ENCODE results near the gene EPHA2. TPM values are rescaled to one million over a fixed set of nuclear protein-coding genes. Genes with fewer than 3 reads are reported as not detected.

The EPHA2 gene
- total and polyA plus RNA-seq, 2 donors (not counting 3 experiments of a cell fraction or from before 2014, with no cell fraction given): 141 to 147 TPM

DNA sequence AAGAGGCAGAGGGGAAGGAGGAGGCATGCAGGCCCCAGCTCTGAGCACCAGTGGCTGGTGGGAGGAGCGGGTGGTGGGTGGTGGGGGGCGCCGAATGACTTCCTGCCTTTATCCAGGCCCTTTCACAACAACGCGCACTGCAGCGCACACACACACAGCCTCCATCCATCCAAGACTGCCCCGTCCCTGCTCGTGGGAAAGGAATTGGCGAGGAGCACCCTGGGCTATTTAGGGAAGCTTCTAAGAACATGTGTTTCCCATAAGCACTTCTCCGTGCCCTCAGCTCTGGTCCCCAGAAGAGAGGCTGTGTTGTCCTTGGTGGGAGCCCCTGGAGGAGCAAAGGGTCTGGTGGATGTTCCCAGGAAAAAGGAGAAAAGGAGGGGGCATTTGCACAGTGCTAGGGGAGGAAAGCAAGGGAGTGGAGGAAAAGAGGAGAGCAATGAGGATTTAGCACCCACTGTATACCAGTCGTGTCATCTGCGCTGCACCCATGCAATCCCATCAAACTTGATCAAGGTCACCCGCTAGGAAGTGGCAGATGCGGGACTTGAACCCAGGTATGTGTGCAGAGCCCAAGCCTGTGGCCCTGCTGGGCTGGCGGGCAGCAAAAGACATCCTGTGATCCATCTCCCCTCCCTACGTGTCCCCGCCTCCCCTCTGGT is 28.1 kb downstream of the EPHA2 start:
- Histone ChIP-seq H3K4me3 (replicated peaks in 1 of 3; ENCODE audit: insufficient read depth in 1 of 3, low read depth in 1 of 3, low read length in 3 of 3) (no peak overlapping the region), H3K36me3 (ENCODE audit: control insufficient read depth in 2 of 2, extremely low read depth in 1 of 2, insufficient read depth in 2 of 2, low read length in 2 of 2) (peaks cover 61 to 88% of the 10 kb centered on the region in 2 experiments), H2AFZ (ENCODE audit: low read depth, low read length) (no peak overlapping the region), H3K27me3 (ENCODE audit: control insufficient read depth in 2 of 2, insufficient read depth in 2 of 2, low read length in 2 of 2) (no peaks in the 10 kb centered on the region), H3K27ac (ENCODE audit: insufficient read depth, low read depth, low read length) (no peak overlapping the region), H3K9me3 (replicated peaks; ENCODE audit: control insufficient read depth, insufficient read depth, low read length) (no peaks in the 10 kb centered on the region), H3K79me2 (ENCODE audit: control insufficient read depth, insufficient read depth, low read length) (peaks cover 46% of the 10 kb centered on the region), H3K4me2 (ENCODE audit: insufficient read depth, low read length) (no peak overlapping the region), H3K9ac (replicated peaks; ENCODE audit: extremely low read depth, insufficient read depth, low read length) (no peak overlapping the region), H3K9me1 (replicated peaks; ENCODE audit: control insufficient read depth, extremely low read depth, insufficient read depth, low read length) (no peaks in the 10 kb centered on the region), H3K4me1 (ENCODE audit: control insufficient read depth, extremely low read depth, insufficient read depth, low read length) (no peaks in the 10 kb centered on the region), H4K20me1 (replicated peaks; ENCODE audit: control insufficient read depth, extremely low read depth, insufficient read depth, low read length) (no peaks in the 10 kb centered on the region)
- DNase-seq (ENCODE audit: low read depth, low spot score) (no peak), FAIRE-seq (no peak)
- ChIA-PET POLR2A (no interaction called here), CTCF (interaction anchor here (0.6 to 2.3 kb wide), 2 partner anchors 27 to 45 kb away, joined by 3 to 7 read pairs; no protein-coding TSS in a partner anchor)
- BruUV-seq (replicated peaks): no TSS peak
- dilution Hi-C loops (cut with MboI; ENCODE audit: extremely low pct_ligation_motif_present, low sequenced_read_pairs) (no loop called here), intact Hi-C loops (cut with micrococcal nuclease) (no loop called here)
- TF ChIP-seq EZH2 (IDR thresholded peaks at IDR 0.05; ENCODE audit: borderline replicate concordance, low read depth, low read length, severe bottlenecking) (no peak), MYC (IDR thresholded peaks at IDR 0.05; ENCODE audit: low read depth, low read length) (no peak), FOS (IDR thresholded peaks at IDR 0.05; ENCODE audit: borderline replicate concordance, insufficient read depth, low read length) (no peak), GATA2 (IDR thresholded peaks at IDR 0.05; ENCODE audit: insufficient read depth, insufficient read length, low read depth, low read length) (no peak), MAX (IDR thresholded peaks at IDR 0.05; ENCODE audit: insufficient read depth, insufficient read length) (no peak)

DNA sequence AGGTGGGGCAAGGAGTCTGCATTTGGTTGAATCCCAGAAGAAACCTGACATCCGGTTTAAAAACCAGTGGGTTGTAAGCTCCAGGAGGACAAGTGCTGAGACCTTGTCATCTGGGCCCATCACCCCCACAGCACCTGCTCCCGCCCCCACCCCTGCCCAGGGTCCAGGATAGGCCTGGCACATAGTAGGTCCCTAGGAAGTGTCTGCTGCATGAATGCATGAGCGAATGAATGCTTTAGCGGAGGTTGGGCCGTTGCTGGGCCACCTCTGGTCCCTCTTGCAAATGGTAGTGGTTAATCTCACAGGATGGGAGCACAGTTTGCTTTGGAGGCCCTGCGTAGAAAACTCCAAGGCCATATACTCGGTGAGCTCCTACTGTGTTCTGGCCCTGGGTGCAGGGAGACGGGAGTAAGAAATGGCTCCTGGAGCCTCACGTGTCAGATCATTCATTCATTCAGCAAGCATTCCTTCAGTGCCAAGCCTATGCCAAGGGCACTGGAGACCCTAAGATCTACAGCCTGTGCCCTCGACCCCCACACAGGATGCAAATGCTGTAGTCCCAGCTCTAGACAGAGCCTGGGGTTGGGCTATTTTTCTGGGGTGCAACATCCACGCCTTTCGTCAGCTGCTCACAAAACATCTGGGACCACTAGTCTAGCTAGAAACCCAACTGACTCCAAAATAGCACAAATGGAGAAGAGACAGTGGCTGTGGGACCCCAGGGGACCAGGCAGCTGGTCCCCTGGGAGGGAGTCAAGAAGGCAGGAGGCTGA is 28.9 kb downstream of the EPHA2 start:
- intact Hi-C loops (cut with micrococcal nuclease) (no loop called here), dilution Hi-C loops (cut with MboI; ENCODE audit: extremely low pct_ligation_motif_present, low sequenced_read_pairs) (no loop called here)
- no peak overlapping the region for H3K4me3 ChIP-seq (replicated peaks in 1 of 3; ENCODE audit: insufficient read depth in 1 of 3, low read depth in 1 of 3, low read length in 3 of 3)
- POLR2A ChIA-PET: no interaction called here
- H3K9ac ChIP-seq (replicated peaks; ENCODE audit: extremely low read depth, insufficient read depth, low read length): no peak overlapping the region
- no peak overlapping the region for H3K27ac ChIP-seq (ENCODE audit: insufficient read depth, low read depth, low read length)
- TF ChIP-seq EZH2 (IDR thresholded peaks at IDR 0.05; ENCODE audit: borderline replicate concordance, low read depth, low read length, severe bottlenecking): no peak
- TF ChIP-seq POLR2A (IDR thresholded peaks at IDR 0.05; ENCODE audit: low read depth, low read length): no peak
- no peak for TF ChIP-seq MAX (IDR thresholded peaks at IDR 0.05; ENCODE audit: insufficient read depth, insufficient read length)
- TF ChIP-seq POLR2AphosphoS5 (IDR thresholded peaks at IDR 0.05; ENCODE audit: insufficient read depth, low read depth, low read length): no peak
- TF ChIP-seq, protein P1, sequence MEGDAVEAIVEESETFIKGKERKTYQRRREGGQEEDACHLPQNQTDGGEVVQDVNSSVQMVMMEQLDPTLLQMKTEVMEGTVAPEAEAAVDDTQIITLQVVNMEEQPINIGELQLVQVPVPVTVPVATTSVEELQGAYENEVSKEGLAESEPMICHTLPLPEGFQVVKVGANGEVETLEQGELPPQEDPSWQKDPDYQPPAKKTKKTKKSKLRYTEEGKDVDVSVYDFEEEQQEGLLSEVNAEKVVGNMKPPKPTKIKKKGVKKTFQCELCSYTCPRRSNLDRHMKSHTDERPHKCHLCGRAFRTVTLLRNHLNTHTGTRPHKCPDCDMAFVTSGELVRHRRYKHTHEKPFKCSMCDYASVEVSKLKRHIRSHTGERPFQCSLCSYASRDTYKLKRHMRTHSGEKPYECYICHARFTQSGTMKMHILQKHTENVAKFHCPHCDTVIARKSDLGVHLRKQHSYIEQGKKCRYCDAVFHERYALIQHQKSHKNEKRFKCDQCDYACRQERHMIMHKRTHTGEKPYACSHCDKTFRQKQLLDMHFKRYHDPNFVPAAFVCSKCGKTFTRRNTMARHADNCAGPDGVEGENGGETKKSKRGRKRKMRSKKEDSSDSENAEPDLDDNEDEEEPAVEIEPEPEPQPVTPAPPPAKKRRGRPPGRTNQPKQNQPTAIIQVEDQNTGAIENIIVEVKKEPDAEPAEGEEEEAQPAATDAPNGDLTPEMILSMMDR (IDR thresholded peaks at IDR 0.05; ENCODE audit: extremely low read depth in 1 of 2, insufficient read depth in 1 of 2, low read depth in 1 of 2, low read length in 2 of 2): no peak
- no peak for TF ChIP-seq GATA2 (IDR thresholded peaks at IDR 0.05; ENCODE audit: insufficient read depth, insufficient read length, low read depth, low read length)
- no peak for TF ChIP-seq JUN (IDR thresholded peaks at IDR 0.05; ENCODE audit: borderline replicate concordance, insufficient read depth, insufficient read length, low read depth)
- no peak for TF ChIP-seq FOS (IDR thresholded peaks at IDR 0.05; ENCODE audit: borderline replicate concordance, insufficient read depth, low read length)
- no peak for TF ChIP-seq MYC (IDR thresholded peaks at IDR 0.05; ENCODE audit: low read depth, low read length)
- H3K9me1 ChIP-seq (replicated peaks; ENCODE audit: control insufficient read depth, extremely low read depth, insufficient read depth, low read length): no peaks in the 10 kb centered on the region
- peaks cover 57 to 87% of the 10 kb centered on the region in 2 experiments for H3K36me3 ChIP-seq (ENCODE audit: control insufficient read depth in 2 of 2, extremely low read depth in 1 of 2, insufficient read depth in 2 of 2, low read length in 2 of 2)
- no peaks in the 10 kb centered on the region for H3K4me1 ChIP-seq (ENCODE audit: control insufficient read depth, extremely low read depth, insufficient read depth, low read length)
- H2AFZ ChIP-seq (ENCODE audit: low read depth, low read length): no peak overlapping the region
- no peak for FAIRE-seq
- H3K9me3 ChIP-seq (replicated peaks; ENCODE audit: control insufficient read depth, insufficient read depth, low read length): no peaks in the 10 kb centered on the region
- DNase-seq (ENCODE audit: low read depth, low spot score): no peak
- no peaks in the 10 kb centered on the region for H4K20me1 ChIP-seq (replicated peaks; ENCODE audit: control insufficient read depth, extremely low read depth, insufficient read depth, low read length)
- H3K79me2 ChIP-seq (ENCODE audit: control insufficient read depth, insufficient read depth, low read length): peaks cover 40% of the 10 kb centered on the region
- CTCF ChIA-PET: interaction anchor here (0.6 to 2.3 kb wide), 3 partner anchors 28 to 45 kb away, joined by 3 to 7 read pairs (median 5); no protein-coding TSS in a partner anchor
- no peak overlapping the region for H3K4me2 ChIP-seq (ENCODE audit: insufficient read depth, low read length)
- no peaks in the 10 kb centered on the region for H3K27me3 ChIP-seq (ENCODE audit: control insufficient read depth in 2 of 2, insufficient read depth in 2 of 2, low read length in 2 of 2)
- no TSS peak for BruUV-seq (replicated peaks)

Measured in endothelial cell of umbilical vein (primary cell).